ENCODE measurements around the gene TEN1. TPM values are rescaled to one million over a fixed set of nuclear protein-coding genes. Genes with fewer than 3 reads are reported as not detected.

The TEN1 gene
- polyA plus RNA-seq, 1 donor: 9.9 TPM

Other genes starting within 250 kb of the TEN1 start
- gene GALK1, start 214.0 kb upstream of the TEN1 start, polyA plus RNA-seq (ENCODE audit: insufficient read length): 24.8 TPM
- 21.9 TPM for gene UNK, start 194.4 kb upstream of the TEN1 start, polyA plus RNA-seq (ENCODE audit: insufficient read length)
- 3.7 TPM for gene UNC13D, start 134.8 kb upstream of the TEN1 start, polyA plus RNA-seq (ENCODE audit: insufficient read length)
- gene WBP2, start 123.9 kb upstream of the TEN1 start, polyA plus RNA-seq (ENCODE audit: insufficient read length): 51.9 TPM
- 19.3 TPM for gene TRIM47, start 100.7 kb upstream of the TEN1 start, polyA plus RNA-seq (ENCODE audit: insufficient read length)
- 16.4 TPM for gene TRIM65, start 82.3 kb upstream of the TEN1 start, polyA plus RNA-seq (ENCODE audit: insufficient read length)
- 73.6 TPM for gene MRPL38, start 74.4 kb upstream of the TEN1 start, polyA plus RNA-seq (ENCODE audit: insufficient read length)
- gene FBF1, start 38.2 kb upstream of the TEN1 start, polyA plus RNA-seq (ENCODE audit: insufficient read length): 7.9 TPM
- 18.9 TPM for gene ACOX1, start 74 bp upstream of the TEN1 start, polyA plus RNA-seq (ENCODE audit: insufficient read length)
- 4.6 TPM for gene CDK3, start 21.6 kb downstream of the TEN1 start, polyA plus RNA-seq (ENCODE audit: insufficient read length)
- gene EVPL, start 48.1 kb downstream of the TEN1 start, polyA plus RNA-seq (ENCODE audit: insufficient read length): 0.20 TPM
- 82.4 TPM for gene SRP68, start 93.3 kb downstream of the TEN1 start, polyA plus RNA-seq (ENCODE audit: insufficient read length)
- gene GALR2, start 95.5 kb downstream of the TEN1 start, polyA plus RNA-seq (ENCODE audit: insufficient read length): not detected
- 7.2 TPM for gene ZACN, start 99.9 kb downstream of the TEN1 start, polyA plus RNA-seq (ENCODE audit: insufficient read length)
- gene EXOC7, start 124.5 kb downstream of the TEN1 start, polyA plus RNA-seq (ENCODE audit: insufficient read length): 78.3 TPM
- 0.05 TPM for gene FOXJ1, start 162.0 kb downstream of the TEN1 start, polyA plus RNA-seq (ENCODE audit: insufficient read length)